Measurements from ENCODE around the gene ASAH2. TPM values are rescaled to one million over a fixed set of nuclear protein-coding genes. Genes with fewer than 3 reads are reported as not detected.

The ASAH2 gene
- total RNA-seq, 1 experiment from 2014 or later: 4.6 TPM

- Histone ChIP-seq H3K4me1 (peaks cover 7% of the 10 kb centered on the region), H3K36me3 (ENCODE audit: control insufficient read depth, insufficient read depth, low read length) (no peaks in the 10 kb centered on the region), H3K9me3 (peaks cover 5% of the 10 kb centered on the region; the same call in 1 of the 2 replicates), H3K27me3 (replicated peaks; ENCODE audit: control insufficient read depth, insufficient read depth, low read length) (no peaks in the 10 kb centered on the region), H3K4me3 (ENCODE audit: low read depth, low read length) (no peak overlapping the region)
- ChIA-PET CTCF (no interaction called here), POLR2A (no interaction called here)
- intact Hi-C loops (cut with micrococcal nuclease; ENCODE audit: unreplicated experiment): no loop called here
- Mint-ChIP-seq H3K27me3 (ENCODE audit: insufficient read depth, unreplicated experiment) (peaks cover 5% of the 10 kb centered on the region), H3K4me1 (ENCODE audit: low read depth, unreplicated experiment) (no peaks in the 10 kb centered on the region), H3K27ac (ENCODE audit: unreplicated experiment) (no peak overlapping the region), H3K4me3 (ENCODE audit: unreplicated experiment) (no peak overlapping the region), H3K9me3 (ENCODE audit: unreplicated experiment) (peaks cover 9% of the 10 kb centered on the region), H3K36me3 (ENCODE audit: insufficient read depth, unreplicated experiment) (no peaks in the 10 kb centered on the region)
- no TSS peak for BruUV-seq (replicated peaks)
- no peak for DNase-seq
- no peak for TF ChIP-seq CTCF (IDR thresholded peaks at IDR 0.05; ENCODE audit: insufficient read depth in 1 of 2, low read depth in 1 of 2, low read length in 1 of 2, severe bottlenecking in 1 of 2, unreplicated experiment in 1 of 2)
Measured at GRCh38 chr10:50294582-50294981, 43.3 kb upstream of the ASAH2 start.

- H3K36me3 ChIP-seq (ENCODE audit: control insufficient read depth, insufficient read depth, low read length): no peaks in the 10 kb centered on the region
- POLR2A ChIA-PET: no interaction called here
Measured at GRCh38 chr10:50293513-50294313, 42.4 kb upstream of the ASAH2 start.

GRCh38 chr10:50291261-50291850 is 40.0 kb upstream of the ASAH2 start:
- H3K36me3 ChIP-seq (ENCODE audit: control insufficient read depth, insufficient read depth, low read length): no peaks in the 10 kb centered on the region
- H3K4me3 ChIP-seq (ENCODE audit: low read depth, low read length): no peak overlapping the region
- Mint-ChIP-seq H3K4me3 (ENCODE audit: unreplicated experiment) (no peak overlapping the region), H3K36me3 (ENCODE audit: insufficient read depth, unreplicated experiment) (no peaks in the 10 kb centered on the region), H3K4me1 (ENCODE audit: low read depth, unreplicated experiment) (no peaks in the 10 kb centered on the region), H3K9me3 (ENCODE audit: unreplicated experiment) (no peaks in the 10 kb centered on the region), H3K27ac (ENCODE audit: unreplicated experiment) (no peak overlapping the region), H3K27me3 (ENCODE audit: insufficient read depth, unreplicated experiment) (peaks cover 5% of the 10 kb centered on the region)
- no peak for DNase-seq
- CTCF ChIA-PET: interaction anchor here (1.4 kb wide), 1 partner anchor 15 kb away, joined by 5 read pairs; no protein-coding TSS in a partner anchor
- intact Hi-C loops (cut with micrococcal nuclease; ENCODE audit: unreplicated experiment): loop anchor here (2.0 kb wide), 1 partner anchor 131 kb away; no protein-coding TSS in a partner anchor
- TF ChIP-seq CTCF (IDR thresholded peaks at IDR 0.05; ENCODE audit: insufficient read depth in 1 of 2, low read depth in 1 of 2, low read length in 1 of 2, severe bottlenecking in 1 of 2, unreplicated experiment in 1 of 2): peak in 1 of 2 experiments; percentile 26
- H3K9me3 ChIP-seq: no peaks in the 10 kb centered on the region
- POLR2A ChIA-PET: no interaction called here
- peaks cover 7% of the 10 kb centered on the region for H3K4me1 ChIP-seq
- no peaks in the 10 kb centered on the region for H3K27me3 ChIP-seq (replicated peaks; ENCODE audit: control insufficient read depth, insufficient read depth, low read length)
- BruUV-seq (replicated peaks): no TSS peak

More at GRCh38 chr10:50293513-50294313, 42.4 kb upstream of the ASAH2 start:
- no peak for TF ChIP-seq CTCF (IDR thresholded peaks at IDR 0.05; ENCODE audit: insufficient read depth in 1 of 2, low read depth in 1 of 2, low read length in 1 of 2, severe bottlenecking in 1 of 2, unreplicated experiment in 1 of 2)
- DNase-seq: no peak
- H3K36me3 Mint-ChIP-seq (ENCODE audit: insufficient read depth, unreplicated experiment): no peaks in the 10 kb centered on the region
- H3K9me3 Mint-ChIP-seq (ENCODE audit: unreplicated experiment): peaks cover 9% of the 10 kb centered on the region
- no peaks in the 10 kb centered on the region for H3K4me1 Mint-ChIP-seq (ENCODE audit: low read depth, unreplicated experiment)
- H3K4me1 ChIP-seq: peaks cover 7% of the 10 kb centered on the region
- peaks cover 5% of the 10 kb centered on the region; the same call in 1 of the 2 replicates for H3K9me3 ChIP-seq
- H3K4me3 ChIP-seq (ENCODE audit: low read depth, low read length): no peak overlapping the region
- H3K4me3 Mint-ChIP-seq (ENCODE audit: unreplicated experiment): no peak overlapping the region
- CTCF ChIA-PET: no interaction called here
- no peaks in the 10 kb centered on the region for H3K27me3 ChIP-seq (replicated peaks; ENCODE audit: control insufficient read depth, insufficient read depth, low read length)
- intact Hi-C loops (cut with micrococcal nuclease; ENCODE audit: unreplicated experiment): no loop called here
- no TSS peak for BruUV-seq (replicated peaks)
- peaks cover 5% of the 10 kb centered on the region for H3K27me3 Mint-ChIP-seq (ENCODE audit: insufficient read depth, unreplicated experiment)
- no peak overlapping the region for H3K27ac Mint-ChIP-seq (ENCODE audit: unreplicated experiment)

Measured in Caco-2 (cell line).